GM06990 (cell line): Measurements from ENCODE around the gene MUC3A.
A peak's percentile ranks its signal among the peaks of the same experiment; 100 is the strongest.

ENCODE experiments used
- DNase-seq: peaks from one replicate; pipeline ENCODE4 v3.0.0-alpha.2; 2011; ENCODE audit not compliant: insufficient read length; ENCODE audit errors: extremely low read depth
- H3K27me3 ChIP-seq: replicated peaks from 2 replicates; pipeline ENCODE4 v1.6.0; 2011; ENCODE audit warnings: low read length; ENCODE audit not compliant: control insufficient read depth, insufficient read depth
- H3K36me3 ChIP-seq: 2 replicates; pipeline ENCODE4 v1.5.1; 2011; ENCODE audit warnings: low read length; ENCODE audit not compliant: control insufficient read depth, insufficient read depth
- H3K4me3 ChIP-seq: replicated peaks from 2 replicates; pipeline ENCODE4 v1.5.1; 2011; ENCODE audit warnings: low read depth, mild to moderate bottlenecking, control low read depth, low read length
- CTCF ChIP-seq: IDR thresholded peaks from 2 replicates; pipeline ENCODE4 v1.5.1; 2011; ENCODE audit warnings: low read length, control low read depth, mild to moderate bottlenecking, inconsistent platforms; ENCODE audit not compliant: insufficient read depth, poor library complexity, severe bottlenecking

The MUC3A gene

DNA sequence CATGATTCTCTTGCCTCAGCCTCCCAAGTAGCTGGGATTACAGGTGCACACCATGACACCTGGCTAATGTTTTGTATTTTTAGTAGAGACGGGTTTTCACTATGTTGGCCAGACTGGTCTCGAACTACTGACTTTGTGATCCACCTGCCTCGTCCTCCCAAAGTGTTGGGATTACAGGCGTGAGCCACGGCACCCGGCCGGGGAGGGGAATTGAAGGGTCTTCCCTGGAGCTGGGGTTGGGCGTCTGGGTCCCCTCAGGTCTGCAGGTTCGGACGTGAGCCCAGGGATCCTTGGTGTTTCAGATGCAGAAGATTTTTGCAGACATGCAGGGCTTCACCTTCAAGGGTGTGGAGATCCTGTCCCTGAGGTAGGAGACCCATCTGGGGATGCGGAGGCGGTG, 14.1 kb downstream of the MUC3A start:
- no peak for TF ChIP-seq CTCF
- H3K27me3 ChIP-seq: peaks cover 10% of the 10 kb centered on the region
- no peaks in the 10 kb centered on the region for H3K36me3 ChIP-seq
- no peak for DNase-seq
- H3K4me3 ChIP-seq: no peak overlapping the region

DNA sequence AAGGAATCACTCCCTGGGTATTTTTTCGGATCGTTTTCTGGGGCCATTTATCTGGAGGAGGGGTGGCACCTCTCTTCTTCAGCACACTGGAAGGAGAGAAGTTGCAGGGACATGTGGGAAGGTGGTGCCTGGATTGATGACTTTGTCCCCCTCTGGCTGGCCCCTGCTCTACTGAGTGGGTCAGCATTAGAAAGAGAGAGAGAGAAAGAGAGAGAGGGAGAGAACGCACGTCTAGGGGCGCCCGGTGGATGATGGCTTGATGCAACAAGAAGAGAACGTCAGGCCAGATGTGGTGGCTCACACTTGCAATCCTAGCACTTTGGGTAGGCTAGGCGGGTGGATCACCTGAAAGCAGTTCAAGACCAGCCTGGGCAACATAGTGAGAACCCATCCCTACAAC, 14.5 kb downstream of the MUC3A start:
- H3K36me3 ChIP-seq: no peaks in the 10 kb centered on the region
- TF ChIP-seq CTCF: no peak
- no peak for DNase-seq
- H3K27me3 ChIP-seq: peaks cover 10% of the 10 kb centered on the region
- no peak overlapping the region for H3K4me3 ChIP-seq

DNA sequence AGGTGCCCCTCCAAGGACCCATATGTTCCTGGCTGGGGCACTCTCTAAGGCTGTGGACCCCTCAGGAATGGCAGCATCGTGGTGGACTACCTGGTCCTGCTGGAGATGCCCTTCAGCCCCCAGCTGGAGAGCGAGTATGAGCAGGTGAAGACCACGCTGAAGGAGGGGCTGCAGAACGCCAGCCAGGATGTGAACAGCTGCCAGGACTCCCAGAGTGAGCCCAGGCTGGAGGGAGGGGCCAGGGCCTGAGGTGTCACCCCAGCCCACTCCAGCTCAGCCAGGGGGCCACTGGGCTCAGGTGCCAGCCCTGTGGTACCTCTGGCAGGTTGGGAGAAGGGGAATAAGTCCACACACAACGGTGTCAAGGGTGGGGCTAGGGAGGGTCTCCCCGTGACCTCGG, 15.3 kb downstream of the MUC3A start:
- H3K4me3 ChIP-seq: no peak overlapping the region
- no peak for DNase-seq
- no peak for TF ChIP-seq CTCF
- H3K36me3 ChIP-seq: no peaks in the 10 kb centered on the region
- H3K27me3 ChIP-seq: peaks cover 10% of the 10 kb centered on the region

DNA sequence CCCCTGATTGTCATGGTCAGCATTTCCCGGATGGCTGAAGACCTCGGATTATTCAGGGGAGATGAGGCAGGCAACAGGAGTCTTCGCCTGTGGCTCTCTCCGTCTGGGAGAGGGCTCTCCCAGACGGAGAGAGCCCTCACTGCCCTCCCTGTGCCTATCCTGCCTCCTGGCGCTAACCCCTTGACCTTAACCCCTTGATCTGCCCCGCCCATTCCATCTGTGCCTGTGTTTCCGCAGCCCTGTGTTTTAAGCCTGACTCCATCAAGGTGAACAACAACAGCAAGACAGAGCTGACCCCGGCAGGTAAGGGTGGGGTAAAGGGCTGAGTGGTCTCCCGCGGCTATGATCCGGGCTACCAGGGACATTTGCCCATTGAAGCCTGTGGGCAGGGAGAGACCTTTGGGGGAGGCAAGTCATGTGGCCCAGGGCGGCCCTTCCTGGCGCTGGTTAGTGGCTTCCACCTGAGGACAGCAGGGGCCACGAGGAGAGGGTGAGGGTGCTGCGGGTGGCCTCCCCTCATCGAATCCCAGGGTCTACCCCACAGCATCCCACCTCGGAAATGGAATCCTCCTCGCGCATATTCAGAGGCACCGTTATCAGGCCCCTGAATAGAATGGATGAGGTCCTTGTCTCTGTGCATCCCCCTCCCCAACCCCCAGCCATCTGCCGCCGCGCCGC, 15.8 kb downstream of the MUC3A start:
- Histone ChIP-seq H3K36me3 (no peaks in the 10 kb centered on the region), H3K27me3 (peaks cover 10% of the 10 kb centered on the region), H3K4me3 (no peak overlapping the region)
- TF ChIP-seq CTCF: no peak
- DNase-seq: no peak

- DNase-seq: peak; percentile 80
- TF ChIP-seq CTCF: peak; percentile 65
- peaks cover 9% of the 10 kb centered on the region for H3K27me3 ChIP-seq
- no peak overlapping the region for H3K4me3 ChIP-seq
- H3K36me3 ChIP-seq: no peaks in the 10 kb centered on the region
Observed at GRCh38 chr7:100965723-100966541, 16.6 kb downstream of the MUC3A start.
